ENCODE results near the gene CFAP61.

CFAP61 gene

GRCh38 chr20:20076297-20077065 lies 24.1 kb downstream of the CFAP61 start:
- no peak overlapping the region for H3K4me3 ChIP-seq (ENCODE audit: low read length)
- no peaks in the 10 kb centered on the region for H3K9me3 ChIP-seq (ENCODE audit: insufficient read depth, low read depth, low read length)
- no peak overlapping the region for H3K9ac ChIP-seq (ENCODE audit: low read depth, low read length)
- no peak overlapping the region for H3K27ac ChIP-seq (ENCODE audit: low read length)
- peaks cover 1% of the 10 kb centered on the region; the same call in 1 of the 2 replicates for H3K27me3 ChIP-seq (ENCODE audit: insufficient read depth, low read length)
- no peaks in the 10 kb centered on the region for H3K36me3 ChIP-seq (ENCODE audit: insufficient read depth, low read depth, low read length)
- H3K4me1 ChIP-seq (ENCODE audit: insufficient read depth, low read length) = peaks cover 3% of the 10 kb centered on the region; the same call in 1 of the 2 replicates

DNA sequence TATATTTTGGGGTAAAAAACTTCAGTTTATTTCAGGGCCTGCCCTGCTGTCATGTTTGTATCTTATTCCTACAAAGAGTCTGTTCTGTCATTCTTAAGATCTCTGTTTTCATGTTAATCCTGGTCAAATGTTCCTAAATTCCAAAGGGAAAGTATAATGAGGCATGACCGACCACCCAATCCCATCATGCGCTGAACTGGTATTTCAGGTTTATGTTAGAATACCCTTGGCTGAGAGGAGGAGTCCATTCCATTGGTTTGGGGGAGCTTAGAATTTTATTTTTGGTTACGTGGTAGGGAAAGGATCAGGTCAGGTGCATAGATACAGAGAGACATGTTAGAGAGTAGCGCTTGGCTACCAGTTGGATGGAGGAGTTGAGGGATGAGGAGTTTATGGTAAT lies 25.7 kb downstream of the CFAP61 start:
- Histone ChIP-seq H3K9ac (ENCODE audit: low read depth, low read length) (no peak overlapping the region), H3K27ac (ENCODE audit: low read length) (no peak overlapping the region), H3K4me3 (ENCODE audit: low read length) (no peak overlapping the region), H3K9me3 (ENCODE audit: insufficient read depth, low read depth, low read length) (no peaks in the 10 kb centered on the region), H3K27me3 (ENCODE audit: insufficient read depth, low read length) (peaks cover 4% of the 10 kb centered on the region; the same call in 1 of the 2 replicates), H3K4me1 (ENCODE audit: insufficient read depth, low read length) (peaks cover 3% of the 10 kb centered on the region; the same call in 1 of the 2 replicates), H3K36me3 (ENCODE audit: insufficient read depth, low read depth, low read length) (no peaks in the 10 kb centered on the region)

DNA sequence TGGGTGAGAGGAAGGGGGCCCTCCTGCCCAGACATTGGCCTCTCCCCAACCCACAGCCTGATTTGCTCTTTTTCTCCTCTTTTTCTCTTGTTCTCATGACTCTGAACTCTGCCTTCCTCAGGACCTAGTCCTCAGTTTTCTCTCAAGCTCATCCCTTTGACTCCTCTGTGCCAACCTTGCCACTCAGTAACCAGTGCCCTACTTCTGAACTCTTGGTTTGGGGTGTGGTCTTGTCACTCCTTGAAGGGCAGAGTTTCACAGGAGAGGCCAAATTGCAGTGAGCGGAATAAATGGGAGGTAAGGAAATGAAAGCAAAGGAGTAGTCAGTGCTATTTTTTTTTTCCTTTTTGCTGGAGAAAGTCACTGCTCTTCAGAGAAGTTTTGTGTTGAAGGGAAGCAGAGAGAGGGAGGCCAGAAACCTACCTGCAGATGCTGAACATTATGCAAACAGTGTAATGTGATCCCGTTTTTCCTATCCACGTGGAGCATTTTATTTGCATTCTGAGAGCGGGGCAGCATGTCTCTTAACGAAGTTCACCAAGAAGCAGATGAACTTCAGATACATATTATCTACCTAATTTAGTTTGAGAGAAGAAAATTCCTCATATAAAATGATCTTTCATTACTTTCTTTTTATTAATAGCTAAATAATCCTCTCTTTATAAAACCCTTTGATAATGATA lies 26.9 kb downstream of the CFAP61 start:
- H3K9ac ChIP-seq (ENCODE audit: low read depth, low read length) = no peak overlapping the region
- no peaks in the 10 kb centered on the region for H3K36me3 ChIP-seq (ENCODE audit: insufficient read depth, low read depth, low read length)
- H3K9me3 ChIP-seq (ENCODE audit: insufficient read depth, low read depth, low read length) = no peaks in the 10 kb centered on the region
- peaks cover 3% of the 10 kb centered on the region; the same call in 1 of the 2 replicates for H3K4me1 ChIP-seq (ENCODE audit: insufficient read depth, low read length)
- H3K4me3 ChIP-seq (ENCODE audit: low read length) = no peak overlapping the region
- H3K27ac ChIP-seq (ENCODE audit: low read length) = no peak overlapping the region
- H3K27me3 ChIP-seq (ENCODE audit: insufficient read depth, low read length) = peaks cover 4% of the 10 kb centered on the region; the same call in 1 of the 2 replicates

- Histone ChIP-seq H3K27me3 (ENCODE audit: insufficient read depth, low read length) (peaks cover 4% of the 10 kb centered on the region; the same call in 1 of the 2 replicates), H3K4me3 (ENCODE audit: low read length) (no peak overlapping the region), H3K9me3 (ENCODE audit: insufficient read depth, low read depth, low read length) (no peaks in the 10 kb centered on the region), H3K4me1 (ENCODE audit: insufficient read depth, low read length) (0 out of 2 replicates have a peak, but pooled peaks cover 3% of the 10 kb centered on the region), H3K9ac (ENCODE audit: low read depth, low read length) (no peak overlapping the region), H3K36me3 (ENCODE audit: insufficient read depth, low read depth, low read length) (no peaks in the 10 kb centered on the region), H3K27ac (ENCODE audit: low read length) (no peak overlapping the region)
These were observed 31.5 kb downstream of the CFAP61 start for GRCh38 chr20:20083807-20084206.

GRCh38 chr20:20084296-20084752 lies 32.0 kb downstream of the CFAP61 start:
- no peak overlapping the region for H3K27ac ChIP-seq (ENCODE audit: low read length)
- H3K9ac ChIP-seq (ENCODE audit: low read depth, low read length) = no peak overlapping the region
- H3K4me3 ChIP-seq (ENCODE audit: low read length) = no peak overlapping the region

DNA sequence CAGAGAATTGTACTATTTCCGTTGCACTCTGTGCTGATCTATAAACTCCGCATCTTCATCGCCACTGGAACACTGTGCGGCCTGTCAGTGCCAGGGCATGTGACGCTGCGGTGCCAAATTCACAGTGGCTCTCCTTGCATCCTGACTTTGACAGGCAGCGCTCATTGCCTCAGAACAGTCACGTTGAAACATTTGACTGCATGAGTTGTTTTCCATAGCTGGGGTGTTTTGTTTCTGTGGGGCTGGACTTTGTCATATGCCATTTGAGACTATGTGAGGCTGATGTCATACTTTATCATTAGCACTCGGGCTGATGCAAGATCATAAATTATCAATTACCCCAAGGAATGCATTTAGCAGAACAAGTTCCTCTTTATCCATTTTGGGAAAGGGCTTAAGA lies 32.7 kb downstream of the CFAP61 start:
- peaks cover 4% of the 10 kb centered on the region; the same call in 1 of the 2 replicates for H3K27me3 ChIP-seq (ENCODE audit: insufficient read depth, low read length)
- H3K9me3 ChIP-seq (ENCODE audit: insufficient read depth, low read depth, low read length) = no peaks in the 10 kb centered on the region
- no peaks in the 10 kb centered on the region for H3K4me1 ChIP-seq (ENCODE audit: insufficient read depth, low read length)
- H3K9ac ChIP-seq (ENCODE audit: low read depth, low read length) = no peak overlapping the region
- no peaks in the 10 kb centered on the region for H3K36me3 ChIP-seq (ENCODE audit: insufficient read depth, low read depth, low read length)
- no peak overlapping the region for H3K4me3 ChIP-seq (ENCODE audit: low read length)
- H3K27ac ChIP-seq (ENCODE audit: low read length) = no peak overlapping the region

More at GRCh38 chr20:20084296-20084752, 32.0 kb downstream of the CFAP61 start:
- H3K36me3 ChIP-seq (ENCODE audit: insufficient read depth, low read depth, low read length) = no peaks in the 10 kb centered on the region
- no peaks in the 10 kb centered on the region for H3K9me3 ChIP-seq (ENCODE audit: insufficient read depth, low read depth, low read length)
- H3K4me1 ChIP-seq (ENCODE audit: insufficient read depth, low read length) = no peaks in the 10 kb centered on the region
- peaks cover 4% of the 10 kb centered on the region; the same call in 1 of the 2 replicates for H3K27me3 ChIP-seq (ENCODE audit: insufficient read depth, low read length)

DNA sequence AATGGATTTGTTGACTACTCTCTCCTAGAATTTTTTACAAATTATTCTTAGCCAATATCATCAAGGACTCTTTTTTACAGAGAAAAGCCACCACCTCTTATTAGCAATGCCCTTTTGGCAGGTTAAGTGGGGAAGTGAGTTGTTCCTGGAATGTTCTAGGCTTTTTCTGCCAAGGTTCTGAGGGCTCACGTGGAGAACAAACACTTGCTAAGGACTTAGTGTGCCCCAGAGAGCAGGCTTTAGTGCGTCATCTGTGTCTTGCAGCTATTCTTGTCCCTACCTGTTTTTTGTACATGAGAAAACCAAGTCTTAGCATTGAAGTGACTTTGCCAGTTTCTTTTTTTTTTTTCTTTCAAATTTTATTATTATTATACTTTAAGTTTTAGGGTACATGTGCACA lies 33.5 kb downstream of the CFAP61 start:
- Histone ChIP-seq H3K4me3 (ENCODE audit: low read length) (no peak overlapping the region), H3K9me3 (ENCODE audit: insufficient read depth, low read depth, low read length) (no peaks in the 10 kb centered on the region), H3K27me3 (ENCODE audit: insufficient read depth, low read length) (peaks cover 4% of the 10 kb centered on the region; the same call in 1 of the 2 replicates), H3K36me3 (ENCODE audit: insufficient read depth, low read depth, low read length) (no peaks in the 10 kb centered on the region), H3K4me1 (ENCODE audit: insufficient read depth, low read length) (no peaks in the 10 kb centered on the region), H3K9ac (ENCODE audit: low read depth, low read length) (no peak overlapping the region), H3K27ac (ENCODE audit: low read length) (no peak overlapping the region)

- no peak overlapping the region for H3K4me3 ChIP-seq (ENCODE audit: low read length)
- no peak overlapping the region for H3K27ac ChIP-seq (ENCODE audit: low read length)
- H3K36me3 ChIP-seq (ENCODE audit: insufficient read depth, low read depth, low read length) = no peaks in the 10 kb centered on the region
- no peaks in the 10 kb centered on the region for H3K4me1 ChIP-seq (ENCODE audit: insufficient read depth, low read length)
- no peaks in the 10 kb centered on the region for H3K27me3 ChIP-seq (ENCODE audit: insufficient read depth, low read length)
- no peak overlapping the region for H3K9ac ChIP-seq (ENCODE audit: low read depth, low read length)
- H3K9me3 ChIP-seq (ENCODE audit: insufficient read depth, low read depth, low read length) = no peaks in the 10 kb centered on the region
These were observed 36.7 kb downstream of the CFAP61 start for GRCh38 chr20:20089018-20089417.

GRCh38 chr20:20089939-20090338 lies 37.6 kb downstream of the CFAP61 start:
- no peaks in the 10 kb centered on the region for H3K9me3 ChIP-seq (ENCODE audit: insufficient read depth, low read depth, low read length)
- H3K27ac ChIP-seq (ENCODE audit: low read length) = no peak overlapping the region

DNA sequence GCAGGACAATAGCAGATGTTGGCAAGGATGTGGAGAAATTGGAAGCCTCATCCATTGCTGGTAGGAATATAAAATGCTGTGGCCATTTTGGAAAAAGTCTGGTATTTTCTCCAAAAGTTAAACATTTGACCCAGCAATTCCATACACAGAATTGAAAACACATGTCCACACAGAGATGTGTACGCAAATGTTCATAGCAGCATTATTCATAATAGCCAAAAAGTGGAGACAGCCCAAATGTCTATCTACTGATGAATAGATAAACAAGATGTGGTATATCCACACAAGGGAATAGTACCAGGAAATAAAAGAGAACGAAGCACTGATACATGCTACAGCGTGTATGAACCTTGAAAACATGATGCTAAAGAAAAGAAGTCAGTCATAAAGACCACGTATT lies 40.5 kb downstream of the CFAP61 start:
- no peaks in the 10 kb centered on the region for H3K4me1 ChIP-seq (ENCODE audit: insufficient read depth, low read length)
- no peak overlapping the region for H3K4me3 ChIP-seq (ENCODE audit: low read length)
- H3K9ac ChIP-seq (ENCODE audit: low read depth, low read length) = no peak overlapping the region
- no peaks in the 10 kb centered on the region for H3K36me3 ChIP-seq (ENCODE audit: insufficient read depth, low read depth, low read length)
- H3K27ac ChIP-seq (ENCODE audit: low read length) = no peak overlapping the region
- H3K27me3 ChIP-seq (ENCODE audit: insufficient read depth, low read length) = no peaks in the 10 kb centered on the region
- H3K9me3 ChIP-seq (ENCODE audit: insufficient read depth, low read depth, low read length) = no peaks in the 10 kb centered on the region

More at GRCh38 chr20:20089939-20090338, 37.6 kb downstream of the CFAP61 start:
- no peaks in the 10 kb centered on the region for H3K4me1 ChIP-seq (ENCODE audit: insufficient read depth, low read length)
- no peaks in the 10 kb centered on the region for H3K36me3 ChIP-seq (ENCODE audit: insufficient read depth, low read depth, low read length)
- H3K9ac ChIP-seq (ENCODE audit: low read depth, low read length) = no peak overlapping the region
- H3K4me3 ChIP-seq (ENCODE audit: low read length) = no peak overlapping the region
- no peaks in the 10 kb centered on the region for H3K27me3 ChIP-seq (ENCODE audit: insufficient read depth, low read length)

DNA sequence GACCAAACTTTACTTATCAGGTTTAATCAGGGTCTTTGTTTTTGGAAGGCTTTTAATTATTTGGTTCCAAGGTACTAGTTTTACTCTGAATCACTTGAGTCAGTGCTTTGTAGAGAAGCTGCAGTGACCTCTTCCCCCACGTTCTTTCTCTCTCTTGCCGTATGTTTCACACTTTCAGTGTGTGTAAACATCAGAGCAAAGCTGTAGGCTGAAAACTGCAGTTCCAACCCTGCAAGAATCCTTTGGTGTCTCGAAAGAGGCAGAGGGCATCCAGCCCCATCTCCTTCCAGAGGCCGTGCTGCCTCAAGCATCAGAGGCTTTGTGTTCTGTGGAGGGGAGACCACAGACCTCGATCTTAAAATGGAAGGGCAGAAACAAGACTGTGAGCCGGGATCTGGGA lies 42.1 kb downstream of the CFAP61 start:
- Histone ChIP-seq H3K27me3 (ENCODE audit: insufficient read depth, low read length) (no peaks in the 10 kb centered on the region), H3K27ac (ENCODE audit: low read length) (no peak overlapping the region), H3K36me3 (ENCODE audit: insufficient read depth, low read depth, low read length) (no peaks in the 10 kb centered on the region), H3K4me3 (ENCODE audit: low read length) (no peak overlapping the region), H3K9ac (ENCODE audit: low read depth, low read length) (no peak overlapping the region), H3K9me3 (ENCODE audit: insufficient read depth, low read depth, low read length) (no peaks in the 10 kb centered on the region), H3K4me1 (ENCODE audit: insufficient read depth, low read length) (no peaks in the 10 kb centered on the region)
